Measurements from ENCODE around the gene KLHL13. TPM values are rescaled to one million over a fixed set of nuclear protein-coding genes. Genes with fewer than 3 reads are reported as not detected.
"Not testable (repeated sequence)": the region's sequence is repeated elsewhere in the genome, so short reads cannot be mapped to it uniquely, and the experiment has no call there.

The KLHL13 gene
- total and polyA plus RNA-seq, 9 donors: 4.9 to 15.8 (median 7.7) TPM

- DNase-seq: no peak
- intact Hi-C loops (cut with DNase I): no loop called here
- WGBS, 3 donors: 76 to 84% (median 82%) methylated on average over 4 of the region's 4 CpGs
- no peak overlapping the region for H3K27ac ChIP-seq
- H3K9me3 ChIP-seq: no peaks in the 10 kb centered on the region
- no peak overlapping the region for H3K4me3 ChIP-seq
- TF ChIP-seq POLR2A (IDR thresholded peaks at IDR 0.05) (no peak), EP300 (IDR thresholded peaks at IDR 0.05) (no peak), CTCF (IDR thresholded peaks at IDR 0.05) (no peak)
- H3K36me3 ChIP-seq: no peaks in the 10 kb centered on the region
- no peaks in the 10 kb centered on the region for H3K27me3 ChIP-seq
- no peaks in the 10 kb centered on the region for H3K4me1 ChIP-seq (ENCODE audit: insufficient read depth)
Observed at GRCh38 chrX:117959045-117959444, 157.6 kb downstream of the KLHL13 start.

- 29 to 34% (median 30%) methylated on average over 2 of the region's 2 CpGs for WGBS, 3 donors
- H3K4me3 ChIP-seq: no peak overlapping the region
- H3K27me3 ChIP-seq: no peaks in the 10 kb centered on the region
- no peak for DNase-seq
- no peaks in the 10 kb centered on the region for H3K9me3 ChIP-seq
- no peak overlapping the region for H3K27ac ChIP-seq
- H3K36me3 ChIP-seq: no peaks in the 10 kb centered on the region
- intact Hi-C loops (cut with DNase I): no loop called here
- TF ChIP-seq EP300 (IDR thresholded peaks at IDR 0.05): no peak
- TF ChIP-seq POLR2A (IDR thresholded peaks at IDR 0.05): no peak
- TF ChIP-seq CTCF (IDR thresholded peaks at IDR 0.05): no peak
- H3K4me1 ChIP-seq (ENCODE audit: insufficient read depth): no peaks in the 10 kb centered on the region
Observed at GRCh38 chrX:117957128-117957527, 159.5 kb downstream of the KLHL13 start.

GRCh38 chrX:117939296-117939695 is 177.3 kb downstream of the KLHL13 start:
- H3K36me3 ChIP-seq; H3K4me1 ChIP-seq (ENCODE audit: insufficient read depth); H3K27me3 ChIP-seq; DNase-seq; intact Hi-C loops (cut with DNase I); H3K9me3 ChIP-seq; H3K27ac ChIP-seq; H3K4me3 ChIP-seq: not testable (repeated sequence)
- WGBS, 3 donors: 45 to 72% (median 56%) methylated on average over 1 of the region's 1 CpG

GRCh38 chrX:117936118-117936517 is 180.5 kb downstream of the KLHL13 start:
- intact Hi-C loops (cut with DNase I): no loop called here
- WGBS, 3 donors: 72 to 90% (median 80%) methylated on average over 2 of the region's 2 CpGs

GRCh38 chrX:117930116-117930515 is 186.5 kb downstream of the KLHL13 start:
- H3K27me3 ChIP-seq; intact Hi-C loops (cut with DNase I): not testable (repeated sequence)

More at GRCh38 chrX:117936118-117936517, 180.5 kb downstream of the KLHL13 start:
- Histone ChIP-seq H3K4me3 (no peak overlapping the region), H3K27ac (no peak overlapping the region), H3K4me1 (ENCODE audit: insufficient read depth) (no peaks in the 10 kb centered on the region), H3K36me3 (no peaks in the 10 kb centered on the region), H3K9me3 (no peaks in the 10 kb centered on the region), H3K27me3 (no peaks in the 10 kb centered on the region)
- TF ChIP-seq EP300 (IDR thresholded peaks at IDR 0.05) (no peak), POLR2A (IDR thresholded peaks at IDR 0.05) (no peak), CTCF (IDR thresholded peaks at IDR 0.05) (no peak)
- no peak for DNase-seq

GRCh38 chrX:117919755-117920154 is 196.9 kb downstream of the KLHL13 start:
- Histone ChIP-seq H3K27ac (no peak overlapping the region), H3K4me3 (no peak overlapping the region), H3K27me3 (no peaks in the 10 kb centered on the region), H3K36me3 (no peaks in the 10 kb centered on the region), H3K9me3 (no peaks in the 10 kb centered on the region), H3K4me1 (ENCODE audit: insufficient read depth) (no peaks in the 10 kb centered on the region)
- DNase-seq: no peak
- 71 to 82% (median 81%) methylated on average over 1 of the region's 1 CpG for WGBS, 3 donors
- intact Hi-C loops (cut with DNase I): no loop called here
- TF ChIP-seq POLR2A (IDR thresholded peaks at IDR 0.05): no peak
- TF ChIP-seq EP300 (IDR thresholded peaks at IDR 0.05): no peak
- TF ChIP-seq CTCF (IDR thresholded peaks at IDR 0.05): no peak

More at GRCh38 chrX:117930116-117930515, 186.5 kb downstream of the KLHL13 start:
- H3K9me3 ChIP-seq; H3K4me1 ChIP-seq (ENCODE audit: insufficient read depth); H3K36me3 ChIP-seq; H3K27ac ChIP-seq; H3K4me3 ChIP-seq; DNase-seq: not testable (repeated sequence)

Data from ovary (tissue), 9 donors.